ENCODE data around the gene CD2.

Gene CD2

DNA sequence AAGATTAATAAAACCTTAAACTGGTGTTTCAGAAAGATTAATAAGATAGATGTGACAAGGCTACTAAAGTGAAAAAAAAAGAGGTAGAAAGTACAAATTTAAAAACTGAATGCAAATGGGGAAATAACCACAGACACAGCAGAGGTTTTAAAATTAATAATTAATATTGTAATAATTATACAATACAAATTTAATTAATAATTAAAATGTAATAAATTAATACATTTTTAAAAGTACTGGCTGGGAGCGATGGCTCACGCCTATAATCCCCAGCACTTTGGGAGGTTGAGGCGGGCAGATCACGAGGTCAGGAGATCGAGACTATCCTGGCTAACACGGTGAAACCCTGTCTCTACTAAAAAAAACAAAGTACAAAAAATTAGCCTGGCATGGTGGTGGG is 26.8 kb downstream of the CD2 start:
- no peak for DNase-seq

DNA sequence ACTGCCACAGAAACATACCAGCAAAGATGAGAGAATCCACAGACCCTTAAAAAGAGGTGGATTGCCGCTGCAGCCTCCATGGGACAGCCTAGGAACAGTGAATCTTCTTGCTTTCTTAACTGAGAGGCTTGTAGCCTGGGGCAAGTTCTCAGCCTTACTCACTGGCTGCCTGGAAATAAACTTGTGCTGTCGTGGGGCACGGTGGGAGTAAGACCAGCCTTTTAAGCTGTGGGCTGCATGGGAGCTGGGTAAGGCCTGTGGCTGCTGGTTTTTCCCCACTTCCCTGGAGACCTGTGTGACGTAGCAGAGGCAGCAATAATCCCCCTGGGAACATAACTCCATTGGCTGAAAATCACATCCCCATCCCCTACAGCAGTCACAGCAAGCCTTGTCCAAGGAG is 30.8 kb downstream of the CD2 start:
- no peak for DNase-seq

DNA sequence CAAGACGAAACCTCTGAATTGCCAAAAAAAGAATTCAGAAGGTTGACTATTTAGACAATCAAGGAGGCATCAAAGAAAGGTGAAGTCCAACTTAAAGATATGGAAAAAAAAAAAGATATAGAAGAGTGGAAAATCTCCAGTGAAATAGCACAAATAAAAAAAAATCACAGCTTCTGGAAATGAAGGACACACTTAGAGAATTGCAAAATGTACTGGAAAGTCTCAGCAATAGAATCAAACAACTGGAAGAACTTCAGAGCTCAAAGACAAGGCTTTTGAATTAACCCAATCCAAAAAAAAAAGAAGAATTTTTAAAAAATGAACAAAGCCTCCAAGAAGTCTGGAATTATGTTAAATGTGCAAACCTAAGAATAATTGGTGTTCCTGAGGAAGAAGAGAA is 31.8 kb downstream of the CD2 start:
- no peak for DNase-seq

DNA sequence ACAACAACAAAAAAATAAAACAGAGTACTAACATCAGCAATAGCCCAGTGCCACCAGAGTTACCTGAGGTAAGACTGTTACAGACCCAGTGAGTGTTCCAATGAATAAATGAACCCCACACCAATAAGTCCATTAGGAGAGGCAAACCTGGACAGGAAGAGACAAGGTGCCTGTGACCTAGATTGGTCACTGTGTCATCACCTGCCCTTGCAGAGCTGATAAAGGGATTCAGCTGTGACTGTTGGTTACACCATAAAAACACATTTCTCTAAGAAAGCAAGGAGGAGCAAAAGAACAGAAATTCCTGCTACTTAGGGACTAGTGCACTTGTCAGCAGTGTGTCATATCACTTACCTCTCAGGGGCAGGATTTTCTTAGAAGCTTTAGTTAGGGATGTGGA is 37.5 kb downstream of the CD2 start:
- DNase-seq = no peak

DNA sequence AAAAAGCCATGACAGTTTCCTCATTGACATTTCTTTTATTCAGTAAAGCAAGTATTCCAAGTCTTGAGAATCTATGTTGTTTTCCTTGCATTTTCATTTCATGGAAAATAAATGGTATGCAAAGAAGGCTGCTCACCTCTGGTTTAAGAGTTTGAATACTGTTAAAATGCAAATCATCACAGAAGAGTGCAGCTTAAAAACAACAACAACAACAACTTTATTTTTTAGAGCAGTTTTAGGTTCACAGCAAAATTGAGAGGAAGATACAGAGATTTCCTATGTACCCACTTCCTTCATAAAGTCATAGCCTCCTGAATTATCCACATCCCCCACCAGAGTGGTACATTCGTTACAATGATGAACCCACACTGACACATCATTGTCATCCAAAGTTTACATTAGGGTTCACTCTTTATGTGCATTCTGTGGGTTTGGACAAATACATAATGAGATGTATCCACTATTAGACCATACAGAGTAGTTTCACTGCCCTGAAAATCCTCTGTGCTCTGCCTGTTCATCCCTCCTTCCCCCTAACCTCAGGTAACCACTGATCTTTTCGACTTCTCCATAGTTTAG is 39.2 kb downstream of the CD2 start:
- DNase-seq = no peak

DNA sequence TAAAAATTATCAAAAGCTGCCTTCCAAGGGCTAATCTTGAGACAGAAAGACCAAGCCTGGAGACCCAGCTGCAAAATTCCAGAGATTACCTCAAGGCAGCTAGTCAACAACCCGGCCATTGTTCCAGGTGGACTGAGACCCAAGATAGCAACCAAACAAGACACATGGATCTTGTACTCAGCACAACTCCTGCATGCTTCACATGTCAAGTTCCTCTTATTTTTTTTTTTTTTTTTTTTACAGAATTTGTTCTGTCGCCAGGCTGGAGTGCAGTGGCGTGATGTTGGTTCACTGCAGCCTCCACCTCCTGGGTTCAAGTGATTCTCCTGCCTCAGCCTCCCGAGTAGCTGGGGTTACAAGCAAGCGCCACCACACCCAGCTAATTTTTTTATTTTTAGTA is 40.1 kb downstream of the CD2 start:
- no peak for DNase-seq

DNA sequence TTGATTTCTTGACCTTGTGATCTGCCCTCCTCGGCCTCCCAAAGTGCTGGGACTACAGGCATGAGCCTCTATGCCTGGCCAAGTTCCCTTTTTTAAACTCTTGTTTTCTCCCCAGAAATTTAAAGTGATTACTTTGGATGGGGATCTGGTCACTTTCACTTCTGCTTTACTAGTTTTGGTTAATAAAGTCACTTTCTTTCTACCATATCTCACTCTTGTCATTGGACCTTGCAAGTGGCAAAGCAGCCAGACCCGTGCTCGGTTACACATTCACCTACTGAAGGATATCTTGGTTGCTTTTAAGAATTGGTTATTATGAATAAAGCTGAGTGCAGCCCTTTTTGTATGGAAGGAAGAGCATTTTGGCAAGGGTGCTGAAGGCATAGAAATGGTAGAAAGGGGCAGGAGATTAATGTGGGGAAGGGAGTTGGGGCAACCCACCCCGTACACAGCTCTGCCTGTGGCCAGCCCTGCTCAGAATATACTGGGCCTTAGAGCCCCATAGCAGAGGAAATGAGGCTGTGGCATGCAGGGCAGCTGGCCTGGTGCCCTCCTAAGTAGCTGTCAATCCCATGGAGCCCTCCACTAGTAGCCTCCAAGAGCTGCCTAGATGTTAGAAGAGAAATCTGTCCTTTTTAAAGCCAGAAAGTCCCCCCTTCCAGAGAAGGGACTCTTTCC is 40.7 kb downstream of the CD2 start:
- DNase-seq = no peak

DNA sequence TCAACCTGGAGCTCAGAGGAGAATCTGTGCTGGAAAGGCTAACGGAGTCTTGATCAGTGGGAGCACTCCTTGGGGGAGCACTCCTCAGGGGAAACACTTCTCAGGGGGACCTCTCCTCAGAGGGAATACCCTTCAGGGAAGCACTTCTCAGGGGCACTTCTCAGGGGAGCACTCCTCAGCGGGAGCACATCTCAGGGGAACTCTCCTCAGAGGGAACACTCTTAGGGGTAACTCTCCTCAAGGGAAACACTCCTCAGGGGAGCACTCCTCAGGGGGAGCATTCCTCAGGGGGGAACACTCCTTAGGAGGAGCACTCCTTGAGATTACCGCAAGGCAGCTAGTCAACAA is 41.2 kb downstream of the CD2 start:
- no peak for DNase-seq

DNA sequence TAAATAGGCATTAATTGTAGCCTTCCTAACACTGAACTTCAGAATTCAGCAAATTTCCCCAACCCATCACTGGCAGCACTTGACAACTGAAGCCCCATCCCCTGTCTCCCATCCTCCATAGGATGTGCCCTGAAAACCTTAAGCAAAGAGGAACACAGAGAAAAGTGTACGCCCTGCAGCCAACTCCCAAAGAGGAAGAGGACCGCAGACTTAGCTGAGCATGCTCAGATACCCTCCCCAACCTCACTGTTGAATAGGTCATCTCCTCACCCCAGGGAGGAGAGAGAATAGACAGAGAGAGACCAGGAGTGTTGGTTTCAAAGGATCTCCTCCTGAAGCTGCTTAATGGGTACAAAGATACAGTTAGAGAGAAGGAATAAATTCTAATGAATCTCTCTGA is 50.5 kb downstream of the CD2 start:
- no peak for DNase-seq

DNA sequence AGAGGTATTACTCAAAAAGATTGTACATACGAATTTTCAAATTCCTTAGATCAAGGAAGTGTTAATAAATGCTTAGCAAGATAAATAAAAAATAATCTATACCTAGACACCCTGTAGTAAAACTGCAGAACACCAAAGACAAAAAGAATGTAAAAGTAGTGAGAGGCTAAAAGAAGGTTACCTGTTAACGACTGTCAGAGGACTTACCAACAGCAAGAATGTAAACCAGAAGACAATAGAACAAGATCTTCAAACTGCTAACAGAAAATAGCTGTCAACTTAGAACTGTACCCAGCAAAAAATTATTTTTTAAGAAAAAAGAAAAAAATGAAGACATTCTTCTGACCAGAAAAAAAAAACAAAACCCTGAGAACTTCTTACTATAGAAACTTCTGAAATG is 51.2 kb downstream of the CD2 start:
- no peak for DNase-seq

DNA sequence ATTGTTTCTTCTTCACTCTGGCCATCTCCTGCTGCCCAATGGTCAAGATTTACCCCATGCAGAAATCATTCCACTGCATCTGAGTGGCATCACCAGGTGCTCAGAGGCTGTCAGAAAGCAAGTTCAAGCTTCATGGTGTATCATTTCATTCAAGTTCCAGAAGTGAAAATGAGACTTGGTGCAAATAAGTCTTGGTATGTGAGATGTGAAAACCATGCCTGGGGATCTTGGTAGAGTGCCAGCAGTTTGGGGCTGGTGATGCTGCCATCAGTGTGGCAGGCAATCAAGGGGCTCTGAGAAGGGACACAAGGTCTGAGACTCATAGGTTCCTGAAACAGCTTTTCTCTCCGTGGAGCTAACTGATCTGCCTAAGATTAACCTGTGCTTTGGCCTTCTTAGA is 52.0 kb downstream of the CD2 start:
- DNase-seq = no peak

DNA sequence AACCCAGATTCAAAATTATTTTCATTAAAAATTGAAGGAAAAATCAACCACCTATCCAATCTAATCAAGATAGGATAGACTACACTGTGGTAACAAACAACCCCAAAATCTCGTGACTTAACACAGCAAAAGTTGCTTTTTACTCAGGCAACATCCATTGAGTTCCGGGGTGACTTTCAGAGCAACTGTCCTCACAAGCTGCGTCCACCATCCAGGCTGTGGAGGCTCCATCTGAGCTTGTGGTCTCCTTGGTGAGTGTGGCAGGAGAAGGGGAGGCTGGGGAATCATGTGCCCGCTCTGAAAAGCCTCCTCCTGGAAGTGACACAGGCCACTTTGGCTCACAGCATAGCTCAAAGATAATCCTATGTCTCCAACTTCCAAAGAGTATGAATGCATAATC is 52.4 kb downstream of the CD2 start:
- no peak for DNase-seq

DNA sequence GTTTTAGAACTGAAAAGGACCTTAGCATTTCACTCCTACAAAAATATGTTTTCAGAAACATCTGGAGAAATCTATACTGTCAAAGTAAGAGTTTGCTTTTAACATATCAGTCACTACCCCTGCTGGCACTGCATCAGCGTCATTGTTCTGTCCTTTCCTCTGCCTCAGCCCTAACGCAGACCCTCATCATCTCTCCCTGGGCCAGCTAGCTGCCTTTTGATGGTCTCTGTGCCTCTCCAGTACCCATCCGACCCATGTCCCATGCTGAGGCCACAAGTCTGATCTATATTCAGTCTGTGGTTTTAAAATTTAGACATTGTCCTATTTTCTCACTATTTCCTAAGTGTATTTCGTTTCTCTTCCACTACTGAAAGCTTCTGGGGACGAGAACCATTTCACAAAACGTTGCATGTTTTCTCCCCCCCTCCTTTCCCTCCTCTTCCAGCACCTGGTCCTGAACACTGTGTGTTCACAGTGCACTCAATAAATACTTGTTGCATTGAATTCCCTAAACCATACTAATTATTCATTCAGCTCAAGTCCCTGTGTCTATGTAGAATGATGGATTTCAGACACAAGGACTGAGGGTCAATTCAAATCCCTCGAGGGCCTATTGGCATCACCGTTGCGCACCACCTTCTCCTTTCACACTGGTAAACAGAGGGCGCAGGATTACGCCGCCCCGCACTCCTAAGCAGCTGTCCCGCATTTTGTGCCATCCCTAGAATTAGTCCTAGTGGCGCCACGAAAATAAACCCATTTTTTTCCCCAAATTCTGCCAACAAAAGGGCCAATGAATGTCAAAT is 53.4 kb downstream of the CD2 start:
- no peak for DNase-seq

DNA sequence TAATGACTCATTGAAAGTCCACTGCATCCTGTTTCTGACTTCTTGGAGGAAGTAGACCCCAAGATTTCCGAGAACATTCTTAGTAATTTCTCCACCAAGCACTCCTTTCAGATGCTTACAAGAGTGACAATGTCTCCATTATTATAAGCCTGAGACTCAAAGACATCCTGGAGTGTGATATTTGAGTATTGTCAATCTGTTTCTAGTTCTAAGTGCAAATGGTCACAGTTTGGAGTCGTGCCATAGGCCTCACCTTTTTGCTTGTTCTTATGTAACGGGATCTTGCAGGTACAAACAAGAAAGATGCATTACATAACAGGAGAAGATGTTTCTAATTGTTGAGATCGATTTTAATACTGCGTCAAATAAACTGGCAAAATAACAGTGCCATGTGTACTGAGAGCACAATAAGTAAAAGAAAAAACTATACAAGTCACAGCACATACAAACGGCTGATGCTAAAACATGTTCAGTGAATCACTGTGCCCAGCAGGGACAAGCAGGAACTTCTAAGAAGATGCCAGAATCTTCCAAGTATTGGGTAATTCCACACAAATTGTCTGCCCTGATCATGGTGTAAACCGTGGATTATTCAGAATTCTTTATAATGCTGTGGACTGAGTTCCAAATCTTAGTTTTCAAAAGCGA is 54.1 kb downstream of the CD2 start:
- DNase-seq = no peak

DNA sequence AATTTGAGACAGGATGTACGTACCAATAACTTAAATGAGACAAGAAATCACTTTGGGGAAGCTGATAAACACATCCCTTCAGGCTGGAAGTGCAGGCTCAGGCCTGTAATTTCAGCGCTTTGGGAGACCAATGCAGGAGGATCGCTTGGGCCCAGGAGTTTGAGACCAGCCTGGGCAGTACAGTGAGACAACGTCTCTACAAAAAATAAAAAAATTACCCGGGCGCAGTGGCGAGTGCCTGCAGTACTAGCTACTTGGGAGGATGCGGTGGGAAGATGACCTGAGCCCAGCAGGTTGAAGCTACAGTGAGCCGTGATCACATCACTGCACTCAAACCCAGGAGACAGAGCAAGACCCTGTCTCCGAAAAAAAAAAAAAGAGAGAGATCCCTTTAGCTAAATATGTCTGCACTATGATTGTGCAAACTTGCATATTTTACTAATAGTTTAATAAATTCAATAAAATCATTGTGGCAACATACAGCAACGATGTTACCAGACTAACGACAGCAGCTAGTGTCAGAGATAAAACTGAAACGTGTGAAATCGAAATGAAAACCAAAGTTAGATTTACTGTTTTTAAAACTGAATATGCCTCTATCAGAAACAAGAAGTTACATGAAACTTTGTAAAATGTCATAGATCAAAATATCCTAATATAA is 54.7 kb downstream of the CD2 start:
- no peak for DNase-seq

DNA sequence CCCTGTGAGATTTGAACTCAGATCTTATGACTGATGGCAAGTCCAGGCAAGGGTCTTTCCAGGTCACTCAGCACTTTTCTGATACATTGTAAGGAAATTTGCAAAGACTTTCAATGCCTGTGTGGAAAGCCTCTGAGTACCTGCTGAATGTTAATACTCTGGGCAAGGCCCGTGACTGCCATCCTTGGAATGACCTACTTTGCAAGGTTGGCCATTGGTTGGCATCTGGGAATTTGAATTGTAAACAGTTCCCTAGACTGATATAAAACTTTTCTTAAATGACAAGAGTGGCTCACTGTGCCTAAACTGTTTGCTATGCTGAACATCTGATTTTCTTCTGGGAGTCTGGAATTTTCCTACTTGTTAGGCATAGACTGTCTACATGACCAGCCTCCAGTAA is 57.1 kb downstream of the CD2 start:
- no peak for DNase-seq

DNA sequence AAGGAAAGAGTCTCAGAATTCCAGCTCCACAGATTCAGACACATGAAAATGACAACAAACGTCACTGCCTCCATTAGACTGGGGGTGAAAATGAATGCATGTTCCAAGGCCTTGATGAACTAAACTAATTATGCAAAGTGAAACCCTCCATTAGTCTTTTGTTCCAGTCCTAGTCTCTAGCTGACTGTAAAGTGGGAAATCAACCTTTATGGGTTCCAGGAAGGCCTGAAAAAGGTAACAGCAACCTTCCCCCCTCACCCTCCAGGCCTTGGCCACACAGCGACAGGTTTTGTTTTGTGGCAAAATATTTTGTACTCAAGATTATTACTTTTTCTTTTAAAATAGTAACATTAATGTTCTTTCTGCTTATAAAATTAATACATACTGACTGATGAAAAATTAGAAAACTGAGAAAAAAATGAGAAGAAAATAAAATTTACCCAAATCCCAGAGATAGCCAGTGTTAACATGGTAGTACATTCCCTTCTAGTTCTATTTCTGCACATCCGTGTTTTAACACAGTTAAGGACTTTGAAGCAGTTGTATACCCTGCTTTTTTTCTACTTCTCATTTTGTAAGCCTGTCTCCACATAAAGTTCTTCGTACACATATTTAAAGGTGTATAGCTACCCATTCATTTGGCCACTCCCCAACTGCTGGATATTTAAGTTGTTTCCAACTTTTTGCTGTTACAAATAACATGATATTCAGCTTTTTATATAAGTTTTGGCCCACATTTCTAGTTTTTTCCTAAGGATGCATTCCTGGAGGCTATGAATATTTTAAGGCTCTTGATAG is 60.9 kb downstream of the CD2 start:
- no peak for DNase-seq

DNA sequence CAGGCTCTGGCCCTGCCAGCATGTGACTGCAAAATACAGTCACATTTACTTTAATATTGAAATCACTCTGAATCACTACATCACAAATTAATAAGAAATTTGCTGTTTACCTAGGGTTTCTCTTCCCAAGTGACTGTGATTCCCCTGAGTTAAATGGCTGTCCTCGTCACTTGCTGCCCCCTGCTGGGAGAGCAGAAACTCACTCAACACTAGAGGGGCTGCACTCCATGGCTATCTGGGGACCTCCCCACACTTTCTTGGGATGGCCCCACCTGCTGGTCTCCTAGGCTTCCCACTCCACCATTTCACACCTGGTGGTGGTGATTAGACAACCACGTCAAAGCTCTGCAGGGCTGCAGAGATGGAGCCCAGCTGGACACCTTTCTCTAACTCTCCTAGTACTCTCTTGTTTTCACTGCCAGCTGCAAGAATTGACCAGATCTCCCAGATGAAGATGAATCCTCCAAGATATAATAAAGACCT is 63.4 kb downstream of the CD2 start:
- DNase-seq = no peak
